ENCODE data around the gene NAV3. TPM values are rescaled to one million over a fixed set of nuclear protein-coding genes. Genes with fewer than 3 reads are reported as not detected.

Gene NAV3
- total RNA-seq, 1 experiment from 2014 or later, result 18.0 TPM

DNA sequence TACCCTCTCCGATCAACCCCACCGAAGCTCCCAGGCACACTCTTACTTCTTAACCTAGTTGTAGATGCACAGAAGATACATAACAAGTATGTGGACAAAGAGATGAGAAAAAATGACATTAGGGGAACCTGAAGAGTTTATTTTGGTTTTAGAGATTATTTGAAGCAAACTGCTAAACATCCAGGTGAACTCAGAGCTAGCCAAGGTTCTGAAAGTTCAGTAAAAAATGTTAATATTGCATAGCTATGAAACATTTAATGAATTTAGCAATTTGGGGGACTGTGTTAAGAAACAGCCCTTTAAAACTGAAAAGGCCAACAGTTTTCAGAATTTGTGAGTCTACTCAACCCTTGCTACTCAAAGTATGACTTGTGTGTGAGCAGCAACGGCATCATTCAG is 174.4 kb downstream of the NAV3 start:
- ChIA-PET POLR2A (ENCODE audit: low non-redundant PET) (interaction anchor here (0.7 kb wide), 1 partner anchor 1188 kb away, joined by 3 read pairs; no protein-coding TSS in a partner anchor), CTCF (interaction anchor here (1.1 kb wide), 1 partner anchor 116 kb away, joined by 3 read pairs; no protein-coding TSS in a partner anchor)
- no peak for TF ChIP-seq EZH2 (IDR thresholded peaks at IDR 0.05; ENCODE audit: borderline replicate concordance, low read depth, low read length, poor library complexity, severe bottlenecking)
- TF ChIP-seq, protein P1, sequence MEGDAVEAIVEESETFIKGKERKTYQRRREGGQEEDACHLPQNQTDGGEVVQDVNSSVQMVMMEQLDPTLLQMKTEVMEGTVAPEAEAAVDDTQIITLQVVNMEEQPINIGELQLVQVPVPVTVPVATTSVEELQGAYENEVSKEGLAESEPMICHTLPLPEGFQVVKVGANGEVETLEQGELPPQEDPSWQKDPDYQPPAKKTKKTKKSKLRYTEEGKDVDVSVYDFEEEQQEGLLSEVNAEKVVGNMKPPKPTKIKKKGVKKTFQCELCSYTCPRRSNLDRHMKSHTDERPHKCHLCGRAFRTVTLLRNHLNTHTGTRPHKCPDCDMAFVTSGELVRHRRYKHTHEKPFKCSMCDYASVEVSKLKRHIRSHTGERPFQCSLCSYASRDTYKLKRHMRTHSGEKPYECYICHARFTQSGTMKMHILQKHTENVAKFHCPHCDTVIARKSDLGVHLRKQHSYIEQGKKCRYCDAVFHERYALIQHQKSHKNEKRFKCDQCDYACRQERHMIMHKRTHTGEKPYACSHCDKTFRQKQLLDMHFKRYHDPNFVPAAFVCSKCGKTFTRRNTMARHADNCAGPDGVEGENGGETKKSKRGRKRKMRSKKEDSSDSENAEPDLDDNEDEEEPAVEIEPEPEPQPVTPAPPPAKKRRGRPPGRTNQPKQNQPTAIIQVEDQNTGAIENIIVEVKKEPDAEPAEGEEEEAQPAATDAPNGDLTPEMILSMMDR (conservative IDR thresholded peaks at IDR 0.05; ENCODE audit: low read depth, low read length), result no peak
- H3K36me3 ChIP-seq (ENCODE audit: insufficient read depth, low read length, poor library complexity, severe bottlenecking), result no peaks in the 10 kb centered on the region
- no peak for DNase-seq (ENCODE audit: low spot score)
- no TSS peak for BruUV-seq (replicated peaks)
- no peak overlapping the region for H3K27ac ChIP-seq (ENCODE audit: low read depth, low read length, poor library complexity, severe bottlenecking)
- no peaks in the 10 kb centered on the region for H3K4me1 ChIP-seq (ENCODE audit: insufficient read depth, low read length, poor library complexity, severe bottlenecking)
- no peaks in the 10 kb centered on the region for H3K27me3 ChIP-seq (replicated peaks; ENCODE audit: insufficient read depth, low read depth, low read length, poor library complexity)
- no peaks in the 10 kb centered on the region for H3K9me3 ChIP-seq (ENCODE audit: low read depth, low read length, poor library complexity, severe bottlenecking)
- H3K4me3 ChIP-seq (ENCODE audit: low read depth, low read length, poor library complexity, severe bottlenecking), result no peak overlapping the region
- intact Hi-C loops (cut with micrococcal nuclease; ENCODE audit: unreplicated experiment), result loop anchor here (10.0 kb wide), 1 partner anchor 1370 kb away; no protein-coding TSS in a partner anchor

DNA sequence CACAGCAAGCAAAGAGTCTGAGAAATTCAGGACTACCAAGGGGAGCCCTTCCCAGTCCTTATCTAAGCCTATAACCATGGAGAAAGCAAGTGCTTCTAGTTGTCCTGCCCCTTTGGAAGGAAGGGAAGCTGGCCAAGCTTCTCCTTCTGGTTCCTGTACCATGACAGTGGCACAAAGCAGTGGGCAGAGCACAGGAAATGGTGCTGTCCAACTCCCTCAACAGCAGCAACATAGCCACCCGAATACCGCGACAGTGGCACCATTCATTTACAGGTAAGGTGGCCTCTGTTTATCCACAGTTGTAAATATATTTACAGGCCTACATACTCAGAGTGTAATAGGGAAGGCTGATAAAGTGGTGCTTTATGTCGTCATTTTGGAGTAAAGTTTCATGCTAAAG is 176.5 kb downstream of the NAV3 start:
- ChIA-PET CTCF (no interaction called here), POLR2A (ENCODE audit: low non-redundant PET) (no interaction called here)
- intact Hi-C loops (cut with micrococcal nuclease; ENCODE audit: unreplicated experiment), result loop anchor here (10.0 kb wide), 1 partner anchor 1368 kb away; no protein-coding TSS in a partner anchor
- TF ChIP-seq EZH2 (IDR thresholded peaks at IDR 0.05; ENCODE audit: borderline replicate concordance, low read depth, low read length, poor library complexity, severe bottlenecking), result no peak
- TF ChIP-seq, protein P1 (conservative IDR thresholded peaks at IDR 0.05; ENCODE audit: low read depth, low read length), result no peak
- Histone ChIP-seq H3K27ac (ENCODE audit: low read depth, low read length, poor library complexity, severe bottlenecking) (no peak overlapping the region), H3K4me1 (ENCODE audit: insufficient read depth, low read length, poor library complexity, severe bottlenecking) (no peaks in the 10 kb centered on the region), H3K9me3 (ENCODE audit: low read depth, low read length, poor library complexity, severe bottlenecking) (no peaks in the 10 kb centered on the region), H3K27me3 (replicated peaks; ENCODE audit: insufficient read depth, low read depth, low read length, poor library complexity) (no peaks in the 10 kb centered on the region), H3K4me3 (ENCODE audit: low read depth, low read length, poor library complexity, severe bottlenecking) (no peak overlapping the region), H3K36me3 (ENCODE audit: insufficient read depth, low read length, poor library complexity, severe bottlenecking) (no peaks in the 10 kb centered on the region)
- DNase-seq (ENCODE audit: low spot score), result no peak
- BruUV-seq (replicated peaks), result no TSS peak

DNA sequence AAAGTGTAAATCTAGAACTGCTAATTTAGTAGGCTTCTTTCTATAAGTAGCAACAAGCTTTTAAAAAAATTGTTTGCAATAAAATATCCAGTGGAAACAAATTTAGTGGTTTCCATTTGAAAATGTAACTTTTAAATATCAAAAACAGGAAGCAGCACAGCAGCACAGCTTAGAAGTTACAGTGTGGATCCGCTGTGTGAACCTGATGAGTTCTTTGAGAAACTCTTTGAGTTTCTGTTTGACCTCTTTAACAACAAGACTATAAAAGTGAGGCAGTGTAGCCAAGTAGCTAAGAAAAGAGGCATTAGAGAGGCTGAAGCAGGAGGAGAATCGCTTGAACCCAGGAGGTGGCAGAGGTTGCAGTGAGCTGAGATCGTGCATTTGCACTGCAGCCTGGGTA is 178.3 kb downstream of the NAV3 start:
- Histone ChIP-seq H3K27me3 (replicated peaks; ENCODE audit: insufficient read depth, low read depth, low read length, poor library complexity) (no peaks in the 10 kb centered on the region), H3K4me3 (ENCODE audit: low read depth, low read length, poor library complexity, severe bottlenecking) (no peak overlapping the region), H3K27ac (ENCODE audit: low read depth, low read length, poor library complexity, severe bottlenecking) (no peak overlapping the region), H3K36me3 (ENCODE audit: insufficient read depth, low read length, poor library complexity, severe bottlenecking) (no peaks in the 10 kb centered on the region), H3K9me3 (ENCODE audit: low read depth, low read length, poor library complexity, severe bottlenecking) (no peaks in the 10 kb centered on the region), H3K4me1 (ENCODE audit: insufficient read depth, low read length, poor library complexity, severe bottlenecking) (no peaks in the 10 kb centered on the region)
- intact Hi-C loops (cut with micrococcal nuclease; ENCODE audit: unreplicated experiment), result loop anchor here (10.0 kb wide), 1 partner anchor 1366 kb away; no protein-coding TSS in a partner anchor
- no peak for DNase-seq (ENCODE audit: low spot score)
- no peak for TF ChIP-seq EZH2 (IDR thresholded peaks at IDR 0.05; ENCODE audit: borderline replicate concordance, low read depth, low read length, poor library complexity, severe bottlenecking)
- TF ChIP-seq, protein P1 (conservative IDR thresholded peaks at IDR 0.05; ENCODE audit: low read depth, low read length), result no peak
- ChIA-PET CTCF (no interaction called here), POLR2A (ENCODE audit: low non-redundant PET) (interaction anchor here (0.5 to 0.7 kb wide), 3 partner anchors 19 to 1503 kb away, joined by 3 to 11 read pairs (median 6); no protein-coding TSS in a partner anchor)
- no TSS peak for BruUV-seq (replicated peaks)

All from A673 (cell line).